CD14-positive monocyte (primary cell): Measurements from ENCODE around the gene ZP2. TPM values are rescaled to one million over a fixed set of nuclear protein-coding genes. Genes with fewer than 3 reads are reported as not detected.

Experiments
- DNase-seq, 3 donors: peaks; one replicate each; pipeline ENCODE4 v3.0.0-alpha.2; 2011 to 2022
- H2AFZ ChIP-seq: 2 replicates; pipeline ENCODE4 v1.6.0; 2012; ENCODE audit warnings: mild to moderate bottlenecking, low read depth, low read length, inconsistent platforms; ENCODE audit not compliant: insufficient read depth, poor library complexity, severe bottlenecking
- H3K27ac ChIP-seq, 2 donors: 1 replicate in 1 of 2; 2 replicates in 1 of 2; pipeline ENCODE4 v1.5.1; 2012 to 2013; ENCODE audit warnings: low read length in 2 of 2, control low read depth in 1 of 2, inconsistent platforms in 1 of 2, low read depth in 1 of 2, mild to moderate bottlenecking in 1 of 2
- H3K27me3 ChIP-seq, 2 donors: one replicate each; pipeline versions ENCODE4 v1.6.0 to v1.6.1; 2011 to 2013; ENCODE audit warnings: low read length in 2 of 2; ENCODE audit not compliant: control insufficient read depth in 2 of 2, insufficient read depth in 2 of 2
- H3K36me3 ChIP-seq, 2 donors: replicated peaks in 1 of 2; 1 replicate in 1 of 2; 2 replicates in 1 of 2; pipeline versions ENCODE4 v1.5.1 to v1.6.1; 2012 to 2013; ENCODE audit warnings: low read length in 2 of 2, control low read depth in 1 of 2, inconsistent platforms in 1 of 2, mild to moderate bottlenecking in 1 of 2; ENCODE audit not compliant: insufficient read depth in 2 of 2, control insufficient read depth in 1 of 2
- H3K4me1 ChIP-seq, 2 donors: 1 replicate in 1 of 2; 2 replicates in 1 of 2; pipeline versions ENCODE4 v1.5.1 to v1.6.1; 2012 to 2013; ENCODE audit warnings: low read length in 2 of 2, control low read depth in 1 of 2, inconsistent platforms in 1 of 2, mild to moderate bottlenecking in 1 of 2, moderate library complexity in 1 of 2; ENCODE audit not compliant: insufficient read depth in 2 of 2, control insufficient read depth in 1 of 2
- H3K4me2 ChIP-seq: replicated peaks from 2 replicates; pipeline ENCODE3; 2012; ENCODE audit warnings: low read length, moderate library complexity, mild to moderate bottlenecking; ENCODE audit not compliant: poor library complexity, severe bottlenecking; ENCODE audit errors: extremely low read depth
- H3K4me3 ChIP-seq, 3 experiments: fragments of 200-600 bp in 1 of 3; sonication (generic) in 1 of 3; replicated peaks in 1 of 3; 1 replicate in 2 of 3; 2 replicates in 1 of 3; pipeline ENCODE4 v1.5.1; 2011 to 2013; ENCODE audit warnings: low read length in 3 of 3, mild to moderate bottlenecking in 3 of 3, control low read depth in 2 of 3, low read depth in 2 of 3, inconsistent platforms in 1 of 3, moderate library complexity in 1 of 3
- H3K79me2 ChIP-seq: 2 replicates; pipeline ENCODE4 v1.6.0; 2012; ENCODE audit warnings: mild to moderate bottlenecking, control low read depth, inconsistent platforms, low read length, moderate library complexity; ENCODE audit not compliant: insufficient read depth
- H3K9ac ChIP-seq: 2 replicates; pipeline ENCODE4 v1.6.0; 2017; ENCODE audit warnings: low read length, mild to moderate bottlenecking; ENCODE audit not compliant: insufficient read depth, poor library complexity, severe bottlenecking
- H3K9me3 ChIP-seq, 2 donors: replicated peaks in 1 of 2; 1 replicate in 1 of 2; 2 replicates in 1 of 2; pipeline versions ENCODE4 v1.5.1 to v1.6.1; 2012 to 2013; ENCODE audit warnings: low read length in 2 of 2, control low read depth in 1 of 2; ENCODE audit not compliant: control insufficient read depth in 1 of 2, insufficient read depth in 1 of 2
- H4K20me1 ChIP-seq: 2 replicates; pipeline ENCODE4 v1.6.0; 2012; ENCODE audit warnings: mild to moderate bottlenecking, low read length, control low read depth, moderate library complexity; ENCODE audit not compliant: insufficient read depth
- H3K27ac Mint-ChIP-seq, 7 donors: one replicate each; pipeline ENCODE4 v1.8.0; 2020; ENCODE audit warnings: mild to moderate bottlenecking in 7 of 7, mixed read lengths in 7 of 7, moderate library complexity in 6 of 7, inconsistent platforms in 2 of 7
- H3K27me3 Mint-ChIP-seq, 3 donors: one replicate each; pipeline ENCODE4 v1.8.0; 2021 to 2022; ENCODE audit warnings: low read depth in 3 of 3, mild to moderate bottlenecking in 3 of 3, mixed read lengths in 3 of 3, moderate library complexity in 3 of 3, inconsistent platforms in 1 of 3
- H3K36me3 Mint-ChIP-seq, 2 donors: one replicate each; pipeline ENCODE4 v1.8.0; 2020; ENCODE audit warnings: mixed read lengths in 2 of 2, inconsistent platforms in 1 of 2, mild to moderate bottlenecking in 1 of 2
- H3K4me1 Mint-ChIP-seq: one replicate; pipeline ENCODE4 v1.8.0; 2020; ENCODE audit warnings: mild to moderate bottlenecking, mixed read lengths
- H3K4me3 Mint-ChIP-seq, 2 donors: one replicate each; pipeline ENCODE4 v1.8.0; 2020; ENCODE audit warnings: mild to moderate bottlenecking in 2 of 2, mixed read lengths in 2 of 2, moderate library complexity in 1 of 2
- H3K9me3 Mint-ChIP-seq, 7 donors: one replicate each; pipeline ENCODE4 v1.8.0; 2020 to 2022; ENCODE audit warnings: mixed read lengths in 7 of 7, mild to moderate bottlenecking in 6 of 7, moderate library complexity in 6 of 7, inconsistent platforms in 2 of 7
- CTCF ChIP-seq: fragments of 200-600 bp; IDR thresholded peaks from one replicate; pipeline ENCODE4 v1.8.0; 2022; ENCODE audit warnings: antibody characterized with exemption, mild to moderate bottlenecking
- WGBS: methylation state at CpG from one replicate; pipeline ENCODE4 v1.1.5; 2013; ENCODE audit warnings: missing lambda C conversion rate; ENCODE audit not compliant: insufficient coverage; 5-methylcytosine and 5-hydroxymethylcytosine counted together
- intact Hi-C, 2 donors: fragments of 100-400 bp; cut with micrococcal nuclease; formaldehyde crosslinking; loops; one replicate each; pipeline versions ENCODE4 v1.15.0 to v1.15.1; 2023
- polyA plus RNA-seq, 3 donors: library from polyadenylated mRNA; depleted of rRNA in 1 of 3; unstranded in 2 of 3; stranded (reverse) in 1 of 3; fragments of 300-500 nt in 2 of 3; fragments of >200 nt in 1 of 3; fragmentation: Illumina TruSeq in 2 of 3; gene quantifications; 1 replicate in 2 of 3; 2 replicates in 1 of 3; pipeline ENCODE4 v1.2.3, GENCODE V29; 2012 to 2021

The ZP2 gene
- polyA plus RNA-seq, 3 donors = not detected

GRCh38 chr16:21235199-21235585, 23.8 kb upstream of the ZP2 start:
- peaks cover 0 to 13% (median 6%) of the 10 kb centered on the region in 7 donors for H3K9me3 Mint-ChIP-seq

GRCh38 chr16:21233521-21234150, 22.3 kb upstream of the ZP2 start, which contains the start of gene ANKS4B:
Gene ANKS4B, plus strand, starts transcription at chr16:21233699. Its CDS starts 39 bp downstream, at chr16:21233738.
- Mint-ChIP-seq H3K27me3 (peaks cover 5 to 20% (median 13%) of the 10 kb centered on the region in 3 donors), H3K36me3 (no peaks in the 10 kb centered on the region), H3K27ac (peak within 1 kb of the TSS in 1 of 7 donors; percentile 8)

More at GRCh38 chr16:21235199-21235585, 23.8 kb upstream of the ZP2 start:
- TF ChIP-seq CTCF = no peak
- no peak overlapping the region for H3K4me3 ChIP-seq
- Mint-ChIP-seq H3K27me3 (peaks cover 5 to 19% (median 14%) of the 10 kb centered on the region in 3 donors), H3K36me3 (no peaks in the 10 kb centered on the region), H3K4me1 (no peaks in the 10 kb centered on the region), H3K4me3 (no peak overlapping the region), H3K27ac (no peak overlapping the region)
- H3K27ac ChIP-seq = no peak overlapping the region
- H3K9me3 ChIP-seq = peaks cover 0 to 4% of the 10 kb centered on the region in 2 donors
- no peaks in the 10 kb centered on the region for H3K36me3 ChIP-seq
- no peaks in the 10 kb centered on the region for H4K20me1 ChIP-seq
- H3K4me2 ChIP-seq = no peak overlapping the region
- H2AFZ ChIP-seq = no peak overlapping the region
- WGBS = 95% methylated on average over 3 of the region's 3 CpGs
- H3K79me2 ChIP-seq = no peaks in the 10 kb centered on the region
- H3K4me1 ChIP-seq = no peaks in the 10 kb centered on the region
- intact Hi-C loops = no loop called here
- H3K9ac ChIP-seq = no peak overlapping the region
- peaks cover 2% of the 10 kb centered on the region in 2 donors for H3K27me3 ChIP-seq
- no peak for DNase-seq

More at GRCh38 chr16:21233521-21234150, 22.3 kb upstream of the ZP2 start, which contains the start of gene ANKS4B:
- Histone ChIP-seq H3K4me2 (no peak within 1 kb of the TSS), H3K27ac (no peak within 1 kb of the TSS), H3K4me1 (no peaks in the 10 kb centered on the region), H3K79me2 (no peaks in the 10 kb centered on the region), H3K27me3 (peaks cover 2 to 6% of the 10 kb centered on the region in 2 donors), H2AFZ (no peak within 1 kb of the TSS), H3K4me3 (no peak within 1 kb of the TSS), H4K20me1 (no peaks in the 10 kb centered on the region), H3K9me3 (peaks cover 0 to 4% of the 10 kb centered on the region in 2 donors), H3K36me3 (no peaks in the 10 kb centered on the region), H3K9ac (no peak within 1 kb of the TSS)
- no peak for TF ChIP-seq CTCF
- H3K4me1 Mint-ChIP-seq = no peaks in the 10 kb centered on the region
- intact Hi-C loops = no loop called here
- no peak within 1 kb of the TSS for H3K4me3 Mint-ChIP-seq
- no peak for DNase-seq
- H3K9me3 Mint-ChIP-seq = peaks cover 0 to 13% (median 6%) of the 10 kb centered on the region in 7 donors
- 100% methylated on average over 6 of the region's 11 CpGs for WGBS
